22Rv1 (cell line): ENCODE measurements around the gene CAMK4.

Experiments used
- H3K27ac ChIP-seq: fragments of 450-650 bp; 2 replicates; pipeline ENCODE4 v1.5.1; 2017
- ZFX ChIP-seq: fragments of 450-650 bp; IDR thresholded peaks from 2 replicates; pipeline ENCODE4 v1.6.1; 2017; ENCODE audit warnings: antibody characterized with exemption, borderline replicate concordance
- TF ChIP-seq, protein P1 (sequence below): fragments of 450-650 bp; IDR thresholded peaks from 2 replicates; pipeline ENCODE4 v1.5.1; 2017; ENCODE audit warnings: mild to moderate bottlenecking

The CAMK4 gene

DNA sequence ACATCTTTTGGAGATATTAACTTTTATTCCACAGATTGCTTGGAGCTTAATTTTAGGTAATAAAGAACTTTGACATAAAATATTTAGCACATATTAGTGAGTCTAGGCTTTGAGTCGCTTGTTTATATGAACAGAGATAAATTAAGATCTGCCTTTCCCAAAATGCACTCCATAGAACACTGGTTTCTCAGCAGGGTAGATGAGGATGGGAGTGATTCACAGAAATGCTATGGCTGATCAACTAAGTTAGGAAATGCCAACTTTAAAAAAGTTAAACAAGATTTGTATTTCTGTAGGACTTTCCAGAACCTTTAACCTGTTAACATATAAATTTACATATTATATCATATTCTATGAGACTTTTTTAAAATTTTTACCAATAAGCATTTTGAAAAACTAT, 222.9 kb downstream of the CAMK4 start:
- H3K27ac ChIP-seq = no peak overlapping the region
- TF ChIP-seq, protein P1, sequence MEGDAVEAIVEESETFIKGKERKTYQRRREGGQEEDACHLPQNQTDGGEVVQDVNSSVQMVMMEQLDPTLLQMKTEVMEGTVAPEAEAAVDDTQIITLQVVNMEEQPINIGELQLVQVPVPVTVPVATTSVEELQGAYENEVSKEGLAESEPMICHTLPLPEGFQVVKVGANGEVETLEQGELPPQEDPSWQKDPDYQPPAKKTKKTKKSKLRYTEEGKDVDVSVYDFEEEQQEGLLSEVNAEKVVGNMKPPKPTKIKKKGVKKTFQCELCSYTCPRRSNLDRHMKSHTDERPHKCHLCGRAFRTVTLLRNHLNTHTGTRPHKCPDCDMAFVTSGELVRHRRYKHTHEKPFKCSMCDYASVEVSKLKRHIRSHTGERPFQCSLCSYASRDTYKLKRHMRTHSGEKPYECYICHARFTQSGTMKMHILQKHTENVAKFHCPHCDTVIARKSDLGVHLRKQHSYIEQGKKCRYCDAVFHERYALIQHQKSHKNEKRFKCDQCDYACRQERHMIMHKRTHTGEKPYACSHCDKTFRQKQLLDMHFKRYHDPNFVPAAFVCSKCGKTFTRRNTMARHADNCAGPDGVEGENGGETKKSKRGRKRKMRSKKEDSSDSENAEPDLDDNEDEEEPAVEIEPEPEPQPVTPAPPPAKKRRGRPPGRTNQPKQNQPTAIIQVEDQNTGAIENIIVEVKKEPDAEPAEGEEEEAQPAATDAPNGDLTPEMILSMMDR = no peak
- no peak for TF ChIP-seq ZFX

DNA sequence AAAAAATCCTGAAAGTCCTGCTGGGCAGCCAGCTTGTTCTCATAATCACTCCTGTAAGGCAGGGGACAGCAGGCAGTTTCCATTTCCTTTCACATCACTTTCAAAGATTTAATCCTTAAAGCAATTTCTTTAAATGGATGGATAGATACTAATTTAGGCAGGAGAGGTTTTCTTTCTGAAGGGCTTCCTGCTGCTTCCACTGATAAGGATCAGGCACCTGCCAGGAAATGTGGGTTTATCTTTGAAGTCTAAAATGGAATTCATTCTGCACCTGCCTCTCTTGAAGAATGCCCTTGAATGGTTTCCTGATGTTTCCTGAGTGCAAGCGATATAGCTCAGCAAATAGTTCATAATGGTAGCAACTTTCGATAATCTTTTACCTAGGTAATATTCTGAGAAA, 223.6 kb downstream of the CAMK4 start:
- no peak overlapping the region for H3K27ac ChIP-seq
- TF ChIP-seq ZFX = no peak
- TF ChIP-seq, protein P1 = no peak

DNA sequence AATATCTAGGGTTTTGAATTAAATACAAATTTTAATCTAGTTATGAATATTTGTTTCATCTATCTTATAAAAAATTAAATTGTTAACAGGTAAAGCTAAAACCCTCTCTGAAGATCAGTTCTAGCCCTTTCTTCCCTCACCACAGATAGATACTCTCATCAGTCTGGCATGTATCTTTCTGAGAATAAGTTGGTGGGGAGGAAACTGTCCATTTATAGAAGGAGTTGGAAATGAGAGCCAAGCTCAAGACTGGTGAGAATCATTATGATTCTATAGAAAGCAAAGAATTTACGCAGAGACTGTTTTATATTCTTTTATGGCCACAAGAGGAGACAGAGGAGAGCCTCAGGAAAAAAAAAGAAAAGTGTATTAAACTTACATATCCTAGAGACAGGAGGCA, 229.1 kb downstream of the CAMK4 start:
- TF ChIP-seq, protein P1 = no peak
- no peak for TF ChIP-seq ZFX
- no peak overlapping the region for H3K27ac ChIP-seq

DNA sequence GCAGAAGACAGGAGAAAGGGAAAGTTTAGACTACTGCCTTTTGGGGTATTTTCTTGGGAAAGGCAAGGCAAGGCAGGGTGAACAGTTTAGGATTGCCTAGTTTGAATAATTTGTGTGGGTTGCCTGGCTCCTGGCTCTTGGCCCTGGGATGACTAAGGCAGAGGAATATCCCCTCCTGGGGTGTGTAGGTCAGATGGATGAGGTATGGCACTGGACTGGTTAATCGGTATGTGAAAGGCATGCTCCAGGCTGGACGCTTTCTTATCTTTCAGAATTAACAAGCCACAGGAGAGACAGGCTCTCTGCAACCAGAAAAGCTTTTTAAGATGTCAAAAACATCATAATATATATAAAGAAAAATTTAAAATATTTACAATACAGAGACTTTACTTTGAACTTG, 229.6 kb downstream of the CAMK4 start:
- TF ChIP-seq, protein P1 = no peak
- TF ChIP-seq ZFX = no peak
- H3K27ac ChIP-seq = no peak overlapping the region

DNA sequence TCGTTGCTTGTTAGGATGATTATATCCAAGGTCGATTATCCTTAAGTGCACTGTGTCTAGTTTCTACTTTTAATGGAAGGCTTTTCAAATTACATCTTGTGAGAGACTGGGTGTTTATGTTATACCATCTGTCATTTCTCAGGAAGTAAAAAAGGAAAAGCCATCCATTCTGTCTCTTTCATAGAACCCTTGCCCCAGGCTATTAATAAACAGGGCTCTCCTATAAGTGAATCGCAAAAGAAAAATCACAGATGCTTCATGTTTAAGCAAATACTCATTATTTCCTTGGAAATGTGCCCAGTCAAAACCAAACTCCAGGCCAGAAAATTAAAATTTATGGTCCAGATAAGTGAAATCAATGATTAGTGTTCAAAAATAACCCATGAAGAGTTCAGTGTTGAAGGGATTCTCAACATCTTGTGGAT, 230.0 kb downstream of the CAMK4 start:
- TF ChIP-seq, protein P1 = no peak
- no peak for TF ChIP-seq ZFX
- H3K27ac ChIP-seq = no peak overlapping the region

DNA sequence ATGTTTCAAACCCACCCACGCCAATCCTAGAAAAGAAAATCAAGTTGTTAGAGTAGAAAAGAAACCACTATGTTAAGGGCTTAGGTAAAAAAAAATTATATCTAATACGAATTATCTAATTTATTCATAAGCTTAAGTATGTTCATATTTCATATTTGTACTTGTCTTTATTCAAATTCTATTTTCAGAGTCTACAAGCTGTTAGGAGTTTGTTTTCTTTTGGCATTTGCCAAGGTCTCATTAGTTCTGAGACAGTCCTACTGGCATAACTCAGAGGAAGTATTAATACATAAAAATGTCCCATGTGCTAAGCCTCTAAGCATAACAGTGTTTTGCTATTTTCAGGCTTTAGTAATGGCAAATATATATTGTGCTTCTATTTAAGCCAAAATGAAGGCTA, 230.6 kb downstream of the CAMK4 start:
- no peak for TF ChIP-seq ZFX
- TF ChIP-seq, protein P1 = no peak
- H3K27ac ChIP-seq = no peak overlapping the region

DNA sequence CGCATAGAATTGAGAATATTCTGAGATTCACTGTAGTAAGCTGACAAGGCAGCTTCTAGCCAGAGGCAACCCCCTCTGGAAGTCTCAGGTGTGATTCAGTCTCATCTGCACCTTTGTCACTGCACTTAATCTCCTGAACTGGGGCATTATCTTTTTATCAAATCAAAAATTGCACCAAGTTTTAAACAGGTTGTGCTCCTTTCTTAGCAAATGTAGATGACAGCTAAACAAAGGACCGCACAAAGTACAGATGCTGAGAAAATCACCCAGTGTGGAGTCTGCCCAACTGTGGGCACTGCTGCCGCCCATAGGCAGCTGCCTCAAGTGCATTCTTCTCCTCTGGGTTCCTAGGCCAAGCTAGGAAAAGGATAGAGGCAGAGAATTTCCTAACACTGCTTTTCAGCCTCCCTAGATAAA, 237.1 kb downstream of the CAMK4 start:
- H3K27ac ChIP-seq = no peak overlapping the region
- TF ChIP-seq ZFX = no peak
- TF ChIP-seq, protein P1 = peak; percentile 41
